Activated T-cell treated with anti-CD3 and anti-CD28 coated beads, Interleukin-2, amount 50 U/mL, for 72 hours (primary cell): ENCODE measurements around the gene UGCG. TPM values are rescaled to one million over a fixed set of nuclear protein-coding genes. Genes with fewer than 3 reads are reported as not detected.

ENCODE experiments used
- ATAC-seq, 2 donors: fragments of 150-1000 bp; cut with Tn5 transposase; replicated peaks in 1 of 2; 2 replicates each; pipeline ENCODE4 v1.10.0; 2021; ENCODE audit warnings: moderate library complexity in 2 of 2, mild to moderate bottlenecking in 1 of 2
- DNase-seq, 2 donors: peaks; one replicate each; pipeline ENCODE4 v3.0.0; 2021 to 2022; ENCODE audit warnings: mixed read lengths in 1 of 2
- H3K27ac Mint-ChIP-seq: one replicate; pipeline ENCODE4 v1.8.0; 2022; ENCODE audit warnings: mild to moderate bottlenecking, moderate library complexity, mixed read lengths
- H3K27me3 Mint-ChIP-seq: one replicate; pipeline ENCODE4 v1.8.0; 2022; ENCODE audit warnings: low read depth, mixed read lengths
- H3K36me3 Mint-ChIP-seq, 2 donors: one replicate each; pipeline ENCODE4 v1.8.0; 2022; ENCODE audit warnings: mixed read lengths in 2 of 2, mild to moderate bottlenecking in 1 of 2; ENCODE audit not compliant: insufficient read depth in 2 of 2
- H3K4me1 Mint-ChIP-seq: one replicate; pipeline ENCODE4 v1.8.0; 2022; ENCODE audit warnings: low read depth, mixed read lengths
- H3K4me3 Mint-ChIP-seq, 2 donors: one replicate each; pipeline ENCODE4 v1.8.0; 2022; ENCODE audit warnings: mild to moderate bottlenecking in 2 of 2, mixed read lengths in 2 of 2, moderate library complexity in 2 of 2
- H3K9me3 Mint-ChIP-seq, 2 donors: one replicate each; pipeline ENCODE4 v1.8.0; 2022; ENCODE audit warnings: mixed read lengths in 2 of 2
- total RNA-seq, 2 donors: library from RNA; stranded (reverse); gene quantifications; one replicate each; pipeline ENCODE4 v1.2.3, GENCODE V29; 2022

Gene UGCG
- total RNA-seq = 10 to 100 TPM; 11.7 to 15.1 TPM

GRCh38 chr9:111895996-111896941 lies at the start of gene UGCG:
Gene UGCG (plus strand): TSS chr9:111896814. CDS start chr9:111897216, 402 bp downstream.
- Mint-ChIP-seq H3K4me1 (peaks cover 16% of the 10 kb centered on the region), H3K9me3 (no peaks in the 10 kb centered on the region), H3K36me3 (no peaks in the 10 kb centered on the region), H3K27ac (peak within 1 kb of the TSS; percentile 98), H3K4me3 (peak within 1 kb of the TSS; percentile 91 to 99), H3K27me3 (no peaks in the 10 kb centered on the region)
- DNase-seq = peak; percentile 91 to 95
- ATAC-seq = peak; percentile 93 to 95

- no peak for ATAC-seq
These were observed 45.1 kb upstream of the UGCG start for GRCh38 chr9:111851553-111851952.

GRCh38 chr9:111852291-111852690 lies 44.3 kb upstream of the UGCG start:
- H3K4me1 Mint-ChIP-seq = peaks cover 8% of the 10 kb centered on the region
- DNase-seq = no peak
- no peak overlapping the region for H3K4me3 Mint-ChIP-seq
- no peaks in the 10 kb centered on the region for H3K27me3 Mint-ChIP-seq
- ATAC-seq = no peak
- no peaks in the 10 kb centered on the region for H3K36me3 Mint-ChIP-seq
- no peaks in the 10 kb centered on the region for H3K9me3 Mint-ChIP-seq
- no peak overlapping the region for H3K27ac Mint-ChIP-seq

More at GRCh38 chr9:111851553-111851952, 45.1 kb upstream of the UGCG start:
- no peaks in the 10 kb centered on the region for H3K27me3 Mint-ChIP-seq
- no peaks in the 10 kb centered on the region for H3K9me3 Mint-ChIP-seq
- H3K27ac Mint-ChIP-seq = no peak overlapping the region
- no peak for DNase-seq
- no peaks in the 10 kb centered on the region for H3K36me3 Mint-ChIP-seq
- peaks cover 8% of the 10 kb centered on the region for H3K4me1 Mint-ChIP-seq
- H3K4me3 Mint-ChIP-seq = no peak overlapping the region

GRCh38 chr9:111853450-111853827 lies 43.2 kb upstream of the UGCG start:
- peaks cover 8% of the 10 kb centered on the region for H3K4me1 Mint-ChIP-seq
- H3K4me3 Mint-ChIP-seq = no peak overlapping the region
- no peaks in the 10 kb centered on the region for H3K9me3 Mint-ChIP-seq
- no peaks in the 10 kb centered on the region for H3K27me3 Mint-ChIP-seq
- ATAC-seq = no peak
- no peak overlapping the region for H3K27ac Mint-ChIP-seq
- DNase-seq = no peak
- no peaks in the 10 kb centered on the region for H3K36me3 Mint-ChIP-seq

GRCh38 chr9:111854799-111855198 lies 41.8 kb upstream of the UGCG start:
- Mint-ChIP-seq H3K36me3 (no peaks in the 10 kb centered on the region), H3K4me3 (no peak overlapping the region), H3K27ac (no peak overlapping the region), H3K9me3 (no peaks in the 10 kb centered on the region), H3K27me3 (no peaks in the 10 kb centered on the region), H3K4me1 (peaks cover 8% of the 10 kb centered on the region)
- DNase-seq = no peak
- ATAC-seq = no peak

- DNase-seq = no peak
- H3K4me3 Mint-ChIP-seq = no peak overlapping the region
These were observed 38.9 kb upstream of the UGCG start for GRCh38 chr9:111857555-111858211.

GRCh38 chr9:111860443-111860842 lies 36.2 kb upstream of the UGCG start:
- Mint-ChIP-seq H3K4me1 (no peaks in the 10 kb centered on the region), H3K27me3 (no peaks in the 10 kb centered on the region), H3K36me3 (no peaks in the 10 kb centered on the region), H3K4me3 (no peak overlapping the region), H3K27ac (no peak overlapping the region), H3K9me3 (no peaks in the 10 kb centered on the region)
- no peak for DNase-seq
- ATAC-seq = no peak

More at GRCh38 chr9:111857555-111858211, 38.9 kb upstream of the UGCG start:
- ATAC-seq = no peak
- no peaks in the 10 kb centered on the region for H3K36me3 Mint-ChIP-seq
- no peaks in the 10 kb centered on the region for H3K9me3 Mint-ChIP-seq
- no peaks in the 10 kb centered on the region for H3K27me3 Mint-ChIP-seq
- no peaks in the 10 kb centered on the region for H3K4me1 Mint-ChIP-seq
- H3K27ac Mint-ChIP-seq = no peak overlapping the region

GRCh38 chr9:111863636-111864035 lies 33.0 kb upstream of the UGCG start:
- ATAC-seq = no peak
- H3K27ac Mint-ChIP-seq = no peak overlapping the region
- DNase-seq = no peak
- no peaks in the 10 kb centered on the region for H3K27me3 Mint-ChIP-seq
- H3K4me3 Mint-ChIP-seq = no peak overlapping the region
- H3K4me1 Mint-ChIP-seq = peaks cover 5% of the 10 kb centered on the region
- peaks cover 3 to 4% of the 10 kb centered on the region in 2 donors for H3K36me3 Mint-ChIP-seq
- peaks cover under 1 to 3% of the 10 kb centered on the region in 2 donors for H3K9me3 Mint-ChIP-seq

GRCh38 chr9:111866976-111867375 lies 29.6 kb upstream of the UGCG start:
- ATAC-seq (no peak), DNase-seq (no peak)
- no peaks in the 10 kb centered on the region for H3K27me3 Mint-ChIP-seq
- H3K36me3 Mint-ChIP-seq = peaks cover 3 to 4% of the 10 kb centered on the region in 2 donors
- H3K9me3 Mint-ChIP-seq = peaks cover 2 to 3% of the 10 kb centered on the region in 2 donors
- no peak overlapping the region for H3K27ac Mint-ChIP-seq
- no peak overlapping the region for H3K4me3 Mint-ChIP-seq
- peaks cover 22% of the 10 kb centered on the region for H3K4me1 Mint-ChIP-seq

- Mint-ChIP-seq H3K36me3 (peaks cover 3 to 4% of the 10 kb centered on the region in 2 donors), H3K4me3 (no peak overlapping the region), H3K27ac (no peak overlapping the region), H3K27me3 (no peaks in the 10 kb centered on the region), H3K9me3 (peaks cover 2 to 3% of the 10 kb centered on the region in 2 donors), H3K4me1 (peaks cover 22% of the 10 kb centered on the region)
- ATAC-seq = no peak
- DNase-seq = no peak
These were observed 28.1 kb upstream of the UGCG start for GRCh38 chr9:111868475-111868874.

- DNase-seq = peak; percentile 55 to 62
- Mint-ChIP-seq H3K27me3 (peaks cover 1% of the 10 kb centered on the region), H3K27ac (no peak overlapping the region), H3K36me3 (peaks cover 3 to 4% of the 10 kb centered on the region in 2 donors), H3K9me3 (peaks cover 2 to 3% of the 10 kb centered on the region in 2 donors), H3K4me1 (peaks cover 22% of the 10 kb centered on the region), H3K4me3 (peak overlapping the region; percentile 27 to 37)
- peak; percentile 93 to 94 for ATAC-seq
These were observed 25.7 kb upstream of the UGCG start for GRCh38 chr9:111870774-111871498.

- peaks cover 2 to 3% of the 10 kb centered on the region in 2 donors for H3K9me3 Mint-ChIP-seq
- H3K27ac Mint-ChIP-seq = no peak overlapping the region
- no peak for ATAC-seq
- peaks cover 3 to 4% of the 10 kb centered on the region in 2 donors for H3K36me3 Mint-ChIP-seq
- no peak for DNase-seq
- peaks cover 7% of the 10 kb centered on the region for H3K27me3 Mint-ChIP-seq
- peaks cover 22% of the 10 kb centered on the region for H3K4me1 Mint-ChIP-seq
- H3K4me3 Mint-ChIP-seq = no peak overlapping the region
These were observed 25.1 kb upstream of the UGCG start for GRCh38 chr9:111871499-111871855.

GRCh38 chr9:111872886-111873285 lies 23.7 kb upstream of the UGCG start:
- Mint-ChIP-seq H3K27ac (no peak overlapping the region), H3K27me3 (peaks cover 9% of the 10 kb centered on the region), H3K4me3 (no peak overlapping the region), H3K36me3 (no peaks in the 10 kb centered on the region), H3K9me3 (peaks cover 0 to 2% of the 10 kb centered on the region in 2 donors), H3K4me1 (peaks cover 17% of the 10 kb centered on the region)
- ATAC-seq (no peak), DNase-seq (no peak)
